ENCODE data around the gene TMC6.

The TMC6 gene

GRCh38 chr17:78064708-78065107 is 63.8 kb downstream of the TMC6 start:
- no peak for DNase-seq

GRCh38 chr17:78063489-78063888 is 65.1 kb downstream of the TMC6 start:
- DNase-seq: no peak

- DNase-seq: no peak
Measured at GRCh38 chr17:78062596-78062995, 66.0 kb downstream of the TMC6 start.

Data from T-helper 9 cell (primary cell).